Activated CD8-positive, alpha-beta T cell treated with anti-CD3 and anti-CD28 coated beads for 36 hours (primary cell): ENCODE results near the gene NFKB1. TPM values are rescaled to one million over a fixed set of nuclear protein-coding genes. Genes with fewer than 3 reads are reported as not detected.
A peak's percentile ranks its signal among the peaks of the same experiment; 100 is the strongest.

Experiments
- ATAC-seq: fragments of 200-7000 bp; cut with Tn5 transposase; one replicate; pipeline ENCODE4 v1.10.0; 2021; ENCODE audit warnings: mild to moderate bottlenecking, moderate library complexity
- CTCF ChIA-PET: fragments of 350-600 bp; sonication (Branson Sonifier 250); formaldehyde crosslinking; loops from one replicate; lab custom pipeline; 2021; ENCODE audit warnings: antibody characterized with exemption; lab: Charles Lee
- POLR2A ChIA-PET: fragments of 350-600 bp; sonication (Branson Sonifier 250); formaldehyde crosslinking; loops from one replicate; lab custom pipeline; 2021; ENCODE audit warnings: antibody characterized with exemption; lab: Charles Lee
- DNase-seq: peaks from one replicate; pipeline ENCODE4 v3.0.0-alpha.2; 2020
- H3K27ac Mint-ChIP-seq: one replicate; pipeline ENCODE4 v1.8.0; 2021; ENCODE audit warnings: mild to moderate bottlenecking, mixed read lengths
- H3K27me3 Mint-ChIP-seq: one replicate; pipeline ENCODE4 v1.8.0; 2021; ENCODE audit warnings: mixed read lengths
- H3K36me3 Mint-ChIP-seq: one replicate; pipeline ENCODE4 v1.8.0; 2021; ENCODE audit warnings: low read depth, mixed read lengths
- H3K4me1 Mint-ChIP-seq: one replicate; pipeline ENCODE4 v1.8.0; 2021; ENCODE audit warnings: low read depth, mixed read lengths
- H3K4me3 Mint-ChIP-seq: one replicate; pipeline ENCODE4 v1.8.0; 2021; ENCODE audit warnings: mild to moderate bottlenecking, moderate library complexity, mixed read lengths
- H3K9me3 Mint-ChIP-seq: one replicate; pipeline ENCODE4 v1.8.0; 2021; ENCODE audit warnings: mixed read lengths
- intact Hi-C: fragments of 100-400 bp; cut with micrococcal nuclease; formaldehyde crosslinking; loops from one replicate; pipeline ENCODE4 v1.10.0; 2022
- total RNA-seq, 2 experiments: library from RNA; stranded (reverse); gene quantifications; one replicate each; pipeline ENCODE4 v1.2.3, GENCODE V29; 2021
- TF ChIP-seq, protein P1 (sequence below): fragments of 200-600 bp; IDR thresholded peaks from one replicate; pipeline ENCODE4 v1.8.0; 2022; ENCODE audit warnings: antibody characterized with exemption, mild to moderate bottlenecking

NFKB1 gene
- total RNA-seq, 2 experiments from 2014 or later: 224 to 230 TPM

DNA sequence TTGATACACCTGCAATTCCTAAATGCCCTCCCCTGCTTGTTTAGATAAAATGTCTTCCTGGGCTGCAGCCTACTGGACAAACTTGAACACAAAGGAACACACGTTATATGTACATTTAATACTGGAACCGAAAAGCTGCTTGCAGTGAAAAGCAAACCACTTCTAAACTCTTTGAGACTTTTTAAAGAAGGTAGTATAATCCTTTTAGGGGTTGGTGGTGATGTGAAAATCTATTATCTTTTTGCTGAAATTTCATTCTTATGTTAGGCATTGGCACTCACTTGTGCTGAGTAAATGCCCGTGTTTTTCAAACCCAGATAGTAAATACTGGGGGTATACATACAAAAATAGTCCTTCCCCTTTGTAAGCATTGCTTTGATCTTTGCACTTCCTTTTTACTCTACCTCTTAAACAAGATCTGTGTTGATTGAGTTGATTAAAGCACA lies 2.2 kb downstream of the NFKB1 start:
- Mint-ChIP-seq H3K27ac (peak overlapping the region; percentile 92), H3K4me3 (peak overlapping the region; percentile 93), H3K27me3 (no peaks in the 10 kb centered on the region), H3K4me1 (peaks cover 29% of the 10 kb centered on the region), H3K36me3 (peaks cover 43% of the 10 kb centered on the region), H3K9me3 (peaks cover 6% of the 10 kb centered on the region)
- ATAC-seq (no peak), DNase-seq (no peak)
- ChIA-PET POLR2A (interaction anchor here (0.5 to 3.7 kb wide), 5 partner anchors 8 to 1502 kb away, joined by 3 to 20 read pairs (median 3); partner anchors contain the start of gene UBE2D3), CTCF (interaction anchor here (1.1 to 2.0 kb wide), 3 partner anchors 16 to 96 kb away, joined by 3 to 7 read pairs (median 3); no protein-coding TSS in a partner anchor)
- intact Hi-C loops: loop anchor here (5.0 kb wide), 4 partner anchors 34 to 324 kb away; partner anchors contain the start of gene UBE2D3
- TF ChIP-seq, protein P1, sequence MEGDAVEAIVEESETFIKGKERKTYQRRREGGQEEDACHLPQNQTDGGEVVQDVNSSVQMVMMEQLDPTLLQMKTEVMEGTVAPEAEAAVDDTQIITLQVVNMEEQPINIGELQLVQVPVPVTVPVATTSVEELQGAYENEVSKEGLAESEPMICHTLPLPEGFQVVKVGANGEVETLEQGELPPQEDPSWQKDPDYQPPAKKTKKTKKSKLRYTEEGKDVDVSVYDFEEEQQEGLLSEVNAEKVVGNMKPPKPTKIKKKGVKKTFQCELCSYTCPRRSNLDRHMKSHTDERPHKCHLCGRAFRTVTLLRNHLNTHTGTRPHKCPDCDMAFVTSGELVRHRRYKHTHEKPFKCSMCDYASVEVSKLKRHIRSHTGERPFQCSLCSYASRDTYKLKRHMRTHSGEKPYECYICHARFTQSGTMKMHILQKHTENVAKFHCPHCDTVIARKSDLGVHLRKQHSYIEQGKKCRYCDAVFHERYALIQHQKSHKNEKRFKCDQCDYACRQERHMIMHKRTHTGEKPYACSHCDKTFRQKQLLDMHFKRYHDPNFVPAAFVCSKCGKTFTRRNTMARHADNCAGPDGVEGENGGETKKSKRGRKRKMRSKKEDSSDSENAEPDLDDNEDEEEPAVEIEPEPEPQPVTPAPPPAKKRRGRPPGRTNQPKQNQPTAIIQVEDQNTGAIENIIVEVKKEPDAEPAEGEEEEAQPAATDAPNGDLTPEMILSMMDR: peak; percentile 7

DNA sequence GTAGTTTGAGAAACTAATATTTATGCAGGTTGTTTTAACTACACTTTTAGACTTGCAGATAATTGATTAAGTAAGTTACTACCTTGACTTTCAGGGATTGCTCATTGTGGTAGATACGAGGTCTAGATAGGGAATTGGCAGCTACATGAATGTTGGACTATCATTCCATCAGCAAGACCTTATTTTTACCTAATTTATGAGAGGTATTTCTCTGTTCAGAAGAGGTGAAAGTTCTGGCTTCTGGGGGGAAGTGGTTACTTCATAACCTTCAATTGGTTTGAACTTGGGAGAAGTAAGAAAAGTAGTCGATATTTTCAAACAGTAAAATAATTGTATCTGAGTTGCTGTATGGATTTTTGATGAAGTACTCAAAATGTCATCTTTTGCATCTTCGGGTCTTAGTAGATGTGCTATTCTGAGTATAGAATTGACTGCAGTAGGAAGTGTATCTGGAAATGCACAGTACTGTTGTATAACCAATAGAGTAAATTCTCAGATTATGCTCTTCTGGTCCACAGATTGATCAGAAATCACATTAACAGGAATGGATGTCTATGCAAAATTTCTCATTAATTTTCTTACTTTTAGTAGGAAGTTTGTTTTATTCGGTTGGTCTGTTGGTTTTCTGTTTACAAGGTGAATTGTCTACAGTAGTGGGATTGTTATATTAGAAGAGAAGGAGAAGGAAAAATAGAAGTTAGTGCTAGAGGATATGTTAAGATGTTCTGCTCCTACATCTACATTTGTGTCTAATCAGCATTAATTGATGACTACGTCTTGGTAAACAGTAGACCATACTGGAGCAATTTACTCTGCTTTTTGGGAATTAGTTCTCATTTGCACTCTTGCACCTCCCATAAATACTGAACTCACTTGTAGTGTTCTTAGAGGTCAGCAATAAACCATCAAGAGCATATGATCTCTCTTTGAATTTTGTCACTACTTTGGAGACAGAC lies 3.0 kb downstream of the NFKB1 start:
- CTCF ChIA-PET: no interaction called here
- Mint-ChIP-seq H3K9me3 (no peaks in the 10 kb centered on the region), H3K4me1 (peaks cover 37% of the 10 kb centered on the region), H3K27ac (peak overlapping the region; percentile 92), H3K27me3 (no peaks in the 10 kb centered on the region), H3K4me3 (peak overlapping the region; percentile 93), H3K36me3 (peaks cover 50% of the 10 kb centered on the region)
- intact Hi-C loops: loop anchor here (5.0 kb wide), 4 partner anchors 33 to 323 kb away; partner anchors contain the start of gene UBE2D3
- TF ChIP-seq, protein P1: no peak
- ATAC-seq (no peak), DNase-seq (no peak)
- POLR2A ChIA-PET: interaction anchor here (0.5 to 0.6 kb wide), 2 partner anchors 34 to 1501 kb away, joined by 3 read pairs; no protein-coding TSS in a partner anchor

DNA sequence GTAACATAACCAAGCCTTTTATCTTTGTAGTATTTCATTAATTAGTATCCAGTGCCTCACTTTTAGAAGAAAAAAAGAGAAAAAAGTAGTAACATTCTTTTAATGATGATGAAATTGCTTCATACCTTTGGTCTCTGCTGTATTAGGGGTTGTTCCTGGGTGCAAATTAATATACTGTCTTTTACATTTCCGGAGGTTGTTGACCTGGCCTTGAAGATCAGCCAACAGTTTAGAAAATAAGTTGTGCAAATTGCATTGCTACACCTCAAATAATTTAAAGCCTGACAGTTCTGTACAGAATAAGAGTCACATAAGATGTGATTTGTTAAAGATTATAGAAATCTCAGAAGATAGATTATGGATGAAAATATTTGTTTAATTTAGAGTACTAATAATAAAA lies 3.8 kb downstream of the NFKB1 start:
- CTCF ChIA-PET: interaction anchor here (0.8 kb wide), 1 partner anchor 19 kb away, joined by 3 read pairs; no protein-coding TSS in a partner anchor
- TF ChIP-seq, protein P1: no peak
- POLR2A ChIA-PET: interaction anchor here (0.9 to 1.0 kb wide), 2 partner anchors 15 to 74 kb away, joined by 3 read pairs; no protein-coding TSS in a partner anchor
- H3K27ac Mint-ChIP-seq: peak overlapping the region; percentile 92
- intact Hi-C loops: loop anchor here (5.0 kb wide), 4 partner anchors 32 to 322 kb away; partner anchors contain the start of gene UBE2D3
- ATAC-seq (no peak), DNase-seq (no peak)
- peaks cover 46% of the 10 kb centered on the region for H3K4me1 Mint-ChIP-seq
- H3K4me3 Mint-ChIP-seq: peak overlapping the region; percentile 93
- H3K27me3 Mint-ChIP-seq: no peaks in the 10 kb centered on the region
- peaks cover 58% of the 10 kb centered on the region for H3K36me3 Mint-ChIP-seq
- H3K9me3 Mint-ChIP-seq: no peaks in the 10 kb centered on the region

DNA sequence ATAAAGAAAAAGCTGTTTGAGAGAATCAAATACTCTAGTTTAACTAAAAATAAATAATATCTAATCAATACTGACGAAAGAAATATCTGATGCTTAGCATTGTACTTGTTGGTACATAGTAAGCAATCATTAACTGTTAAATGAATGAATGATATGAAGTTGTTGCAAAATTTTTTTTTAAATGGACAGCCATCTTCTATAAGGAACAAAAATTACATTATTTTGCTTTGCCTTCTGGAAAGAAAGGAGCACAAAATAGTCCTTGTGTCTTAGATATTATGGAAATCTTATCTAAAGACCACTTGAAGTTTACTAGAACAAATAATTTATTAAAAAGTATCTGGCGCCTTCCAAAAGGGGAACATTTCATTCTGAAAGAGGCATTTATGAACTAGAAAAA lies 4.5 kb downstream of the NFKB1 start:
- intact Hi-C loops: no loop called here
- DNase-seq (no peak), ATAC-seq (no peak)
- H3K4me1 Mint-ChIP-seq: peaks cover 52% of the 10 kb centered on the region
- TF ChIP-seq, protein P1: no peak
- ChIA-PET CTCF (interaction anchor here (0.8 kb wide), 1 partner anchor 18 kb away, joined by 3 read pairs; no protein-coding TSS in a partner anchor), POLR2A (interaction anchor here (0.9 to 1.0 kb wide), 2 partner anchors 15 to 73 kb away, joined by 3 read pairs; no protein-coding TSS in a partner anchor)
- no peaks in the 10 kb centered on the region for H3K27me3 Mint-ChIP-seq
- no peak overlapping the region for H3K4me3 Mint-ChIP-seq
- H3K27ac Mint-ChIP-seq: no peak overlapping the region
- H3K36me3 Mint-ChIP-seq: peaks cover 66% of the 10 kb centered on the region
- H3K9me3 Mint-ChIP-seq: no peaks in the 10 kb centered on the region
